HUES64 (cell line): ENCODE data around the gene GALNT9.

Source experiments
- H3K27ac ChIP-seq: 2 replicates; pipeline ENCODE4 v1.7.0; 2013; ENCODE audit warnings: low read depth, low read length, inconsistent platforms
- H3K27me3 ChIP-seq: 2 replicates; pipeline ENCODE4 v1.6.1; 2013; ENCODE audit warnings: mild to moderate bottlenecking, low read length; ENCODE audit not compliant: insufficient read depth
- H3K36me3 ChIP-seq: 2 replicates; pipeline ENCODE4 v1.6.1; 2013; ENCODE audit warnings: mild to moderate bottlenecking, low read length; ENCODE audit not compliant: insufficient read depth
- H3K4me1 ChIP-seq: 2 replicates; pipeline ENCODE4 v1.6.1; 2013; ENCODE audit warnings: mild to moderate bottlenecking, low read length, moderate library complexity; ENCODE audit not compliant: insufficient read depth
- H3K4me3 ChIP-seq: 2 replicates; pipeline ENCODE4 v1.5.1; 2013; ENCODE audit warnings: mild to moderate bottlenecking, low read length, moderate library complexity
- H3K9ac ChIP-seq: 2 replicates; pipeline ENCODE4 v1.6.1; 2013; ENCODE audit warnings: mild to moderate bottlenecking, low read depth, low read length
- H3K9me3 ChIP-seq: 2 replicates; pipeline ENCODE4 v1.6.1; 2013; ENCODE audit warnings: low read depth, low read length; ENCODE audit not compliant: insufficient read depth
- WGBS: fragments of 150-250, 120-280 bp; methylation state at CpG from one replicate; pipeline ENCODE4 v1.1.7; 2013; ENCODE audit warnings: missing lambda C conversion rate; 5-methylcytosine and 5-hydroxymethylcytosine counted together

The GALNT9 gene

DNA sequence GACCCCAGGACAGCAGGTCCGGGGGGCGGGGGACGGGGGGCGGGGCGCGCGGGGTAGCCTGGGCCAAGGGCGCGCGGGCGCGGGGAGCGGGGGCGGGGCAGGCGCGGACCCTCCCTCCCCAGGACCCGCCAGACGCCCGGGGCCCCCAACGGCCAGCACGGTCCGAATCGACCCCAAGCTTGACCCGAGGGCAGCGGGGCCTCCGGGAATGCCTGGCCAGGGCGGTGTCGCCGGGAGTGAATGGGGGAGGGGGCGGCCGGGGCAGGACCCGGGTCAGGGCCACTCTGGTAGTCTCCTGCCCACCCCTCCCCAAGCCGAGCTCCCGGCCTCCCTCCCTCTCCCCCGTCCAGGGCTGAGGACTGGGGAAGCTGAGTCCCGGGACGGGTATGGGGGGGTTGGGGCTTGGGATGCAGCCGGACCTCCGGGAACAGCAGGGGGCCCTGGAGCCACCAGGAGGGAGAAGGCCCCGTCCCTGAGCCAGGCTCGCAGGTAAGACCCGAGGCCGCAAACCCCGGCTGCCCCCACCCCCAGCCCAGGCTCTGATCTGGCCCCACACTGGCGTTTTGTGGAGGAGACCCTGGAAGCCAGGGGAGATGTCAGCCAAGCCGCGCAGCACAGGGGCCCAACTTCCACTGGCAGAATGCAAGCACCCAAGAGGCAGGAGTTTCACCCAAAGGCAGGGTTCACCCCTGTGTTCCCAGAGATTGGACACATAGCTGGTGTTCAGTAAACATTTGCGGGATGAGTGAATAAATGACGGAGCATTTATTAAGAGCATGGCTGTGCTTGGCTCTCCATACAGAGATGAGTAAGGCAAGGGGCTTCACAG is 545 bp upstream of the GALNT9 start:
- peaks cover 51% of the 10 kb centered on the region for H3K9me3 ChIP-seq
- WGBS, result 93% methylated on average over 46 of the region's 49 CpGs
- H3K27me3 ChIP-seq, result peaks cover 43% of the 10 kb centered on the region

GRCh38 chr12:132328282-132329029 is 933 bp downstream of the GALNT9 start:
- H3K27me3 ChIP-seq, result peaks cover 43% of the 10 kb centered on the region
- no peak overlapping the region for H3K4me3 ChIP-seq
- H3K4me1 ChIP-seq, result no peaks in the 10 kb centered on the region
- H3K9ac ChIP-seq, result no peak overlapping the region
- no peaks in the 10 kb centered on the region for H3K36me3 ChIP-seq
- 92% methylated on average over 34 of the region's 34 CpGs for whole genome bisulfite sequencing
- peaks cover 49% of the 10 kb centered on the region for H3K9me3 ChIP-seq
- H3K27ac ChIP-seq, result no peak overlapping the region

More for the DNA sequence above, 545 bp upstream of the GALNT9 start:
- Histone ChIP-seq H3K36me3 (no peaks in the 10 kb centered on the region), H3K27ac (no peak overlapping the region), H3K9ac (no peak overlapping the region), H3K4me3 (no peak overlapping the region), H3K4me1 (no peaks in the 10 kb centered on the region)

DNA sequence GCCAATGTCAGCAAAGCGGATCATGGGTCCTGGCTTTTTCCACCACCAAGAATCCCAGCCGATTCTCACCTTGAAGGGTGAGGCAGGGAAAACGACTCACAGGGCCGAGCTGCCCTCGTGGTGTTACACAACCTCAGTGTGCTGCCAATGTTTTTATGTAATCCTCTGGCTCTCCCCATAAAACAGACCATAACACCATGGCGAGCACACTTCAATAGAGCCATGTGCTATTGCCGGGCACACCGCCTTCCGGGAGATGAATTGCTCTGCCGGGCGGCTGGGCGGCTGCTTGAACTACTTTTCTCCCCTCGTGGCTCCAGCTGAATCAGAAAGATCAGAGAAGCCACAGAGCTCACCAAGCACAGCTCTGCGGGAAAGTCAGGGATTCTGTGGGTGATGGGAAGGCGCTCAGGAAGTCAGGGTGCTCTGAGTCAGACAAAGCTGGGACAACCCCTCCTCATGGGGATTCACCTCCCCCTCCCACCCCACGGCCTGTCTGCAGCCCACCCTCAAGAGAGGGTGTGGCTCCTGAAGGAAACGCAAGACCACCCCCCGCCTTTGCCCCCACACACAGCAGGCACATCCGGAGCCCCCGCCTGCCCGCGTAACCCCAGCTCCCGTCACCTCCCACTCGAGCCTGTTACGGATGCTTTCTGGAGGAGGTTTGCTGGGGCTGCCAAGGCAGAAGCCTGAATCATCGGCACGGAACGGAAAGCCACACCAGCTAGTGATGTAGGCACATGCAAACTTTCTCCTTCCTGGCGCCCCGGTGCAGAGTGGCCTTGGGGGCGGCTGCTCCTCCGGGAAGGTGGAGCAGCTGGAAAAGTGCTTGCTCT is 1.8 kb downstream of the GALNT9 start:
- Histone ChIP-seq H3K4me3 (no peak overlapping the region), H3K27ac (no peak overlapping the region), H3K9me3 (peaks cover 46% of the 10 kb centered on the region), H3K27me3 (peaks cover 43% of the 10 kb centered on the region), H3K4me1 (no peaks in the 10 kb centered on the region), H3K9ac (no peak overlapping the region), H3K36me3 (no peaks in the 10 kb centered on the region)
- 90% methylated on average over 32 of the region's 32 CpGs for WGBS

DNA sequence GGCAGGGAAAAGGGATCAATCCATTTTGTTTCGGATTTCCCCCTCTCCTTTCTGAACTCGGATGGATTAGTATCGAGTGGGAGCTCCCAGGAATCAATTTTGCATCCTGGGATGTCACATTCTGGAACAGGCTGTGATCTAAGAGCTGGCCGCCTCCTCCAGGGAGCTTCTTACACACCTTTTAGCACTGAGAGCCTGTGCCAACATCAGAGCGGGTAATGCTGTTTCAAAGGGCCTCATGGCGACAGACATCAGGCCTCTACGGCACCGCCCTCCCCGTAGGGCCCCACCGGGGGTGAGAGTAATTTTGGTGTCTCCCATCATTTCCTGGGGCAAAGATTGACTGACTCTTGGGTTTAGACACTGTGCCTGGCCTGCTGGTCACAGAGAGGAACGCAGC is 2.7 kb downstream of the GALNT9 start:
- Histone ChIP-seq H3K4me3 (no peak overlapping the region), H3K9me3 (peaks cover 45% of the 10 kb centered on the region), H3K27me3 (peaks cover 43% of the 10 kb centered on the region), H3K27ac (no peak overlapping the region), H3K4me1 (no peaks in the 10 kb centered on the region), H3K9ac (no peak overlapping the region), H3K36me3 (no peaks in the 10 kb centered on the region)
- WGBS, result 84% methylated on average over 11 of the region's 11 CpGs

DNA sequence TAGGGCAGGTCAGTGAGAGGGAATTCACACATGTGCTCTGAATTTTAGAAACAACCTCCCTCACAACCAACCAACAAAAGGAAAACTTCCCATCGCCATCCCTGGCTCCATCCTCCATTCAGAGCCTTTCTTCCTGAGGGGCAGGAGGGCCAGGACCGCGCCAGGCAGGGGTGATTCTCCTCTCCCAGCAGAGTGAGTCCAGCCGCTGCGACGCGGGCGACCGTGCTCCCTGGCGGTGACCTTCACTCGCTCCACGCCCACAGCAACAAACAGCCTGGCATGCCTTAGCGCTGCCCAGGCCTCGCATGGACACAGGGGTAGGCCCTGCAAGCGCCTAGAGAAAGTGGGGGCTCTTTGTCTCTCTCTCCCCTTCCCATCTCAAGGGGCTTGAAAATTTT is 3.7 kb downstream of the GALNT9 start:
- Histone ChIP-seq H3K36me3 (no peaks in the 10 kb centered on the region), H3K27ac (no peak overlapping the region), H3K4me1 (no peaks in the 10 kb centered on the region), H3K4me3 (no peak overlapping the region), H3K27me3 (peaks cover 33% of the 10 kb centered on the region), H3K9me3 (peaks cover 40% of the 10 kb centered on the region), H3K9ac (no peak overlapping the region)
- 84% methylated on average over 15 of the region's 15 CpGs for WGBS

DNA sequence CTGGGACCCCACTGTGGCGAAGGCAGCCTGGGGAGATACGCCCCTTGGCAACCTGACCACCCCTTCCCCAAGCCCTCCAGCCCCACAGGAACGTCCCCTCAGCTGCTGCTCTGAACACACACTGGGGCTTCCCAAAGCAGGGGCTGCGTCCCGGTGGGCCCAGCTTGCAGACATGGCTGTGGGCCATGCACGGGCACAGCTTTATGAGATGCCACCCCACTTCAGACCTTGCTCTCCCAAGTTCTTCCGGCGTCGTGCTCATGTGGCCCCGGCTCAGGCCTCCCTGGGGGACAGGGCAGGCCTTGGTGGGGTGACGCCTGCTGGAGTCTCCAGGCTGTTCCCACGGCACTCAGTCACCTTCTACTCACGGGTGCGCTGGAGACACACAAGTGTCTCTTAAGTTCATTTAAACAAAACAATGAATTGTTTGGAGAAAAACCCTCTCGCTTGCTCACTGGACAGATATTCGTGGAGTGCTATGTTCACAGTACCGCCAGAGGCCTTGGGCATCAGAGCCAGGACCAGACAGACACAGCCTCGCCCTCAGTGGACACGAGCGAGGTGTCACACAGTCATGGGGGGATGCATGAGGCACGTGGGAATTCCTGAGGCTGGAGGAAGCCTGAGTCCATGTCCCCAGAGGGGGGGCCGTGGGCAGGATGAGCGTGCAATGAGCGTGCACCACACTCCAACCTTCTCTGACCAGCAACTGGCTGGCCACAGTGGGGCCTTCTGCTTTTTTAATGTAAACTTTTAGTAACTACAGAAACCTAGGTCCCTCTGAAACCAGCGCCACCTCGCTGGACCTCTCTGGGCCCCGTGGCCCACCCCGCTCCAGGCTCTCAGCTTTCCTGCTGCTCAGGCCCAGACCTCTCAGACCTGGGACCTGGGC is 4.3 kb downstream of the GALNT9 start:
- Histone ChIP-seq H3K4me1 (no peaks in the 10 kb centered on the region), H3K4me3 (no peak overlapping the region), H3K27ac (no peak overlapping the region), H3K9ac (no peak overlapping the region), H3K36me3 (no peaks in the 10 kb centered on the region), H3K9me3 (peaks cover 35% of the 10 kb centered on the region), H3K27me3 (peaks cover 27% of the 10 kb centered on the region)
- WGBS, result 85% methylated on average over 28 of the region's 28 CpGs

- 93% methylated on average over 42 of the region's 42 CpGs for WGBS
- no peak overlapping the region for H3K9ac ChIP-seq
These were observed 5.2 kb downstream of the GALNT9 start for GRCh38 chr12:132324173-132324572.

GRCh38 chr12:132323171-132324010 is 6.0 kb downstream of the GALNT9 start:
- no peak overlapping the region for H3K4me3 ChIP-seq
- H3K27me3 ChIP-seq, result peaks cover 18% of the 10 kb centered on the region
- no peak overlapping the region for H3K9ac ChIP-seq
- no peaks in the 10 kb centered on the region for H3K4me1 ChIP-seq
- 90% methylated on average over 44 of the region's 44 CpGs for WGBS
- no peak overlapping the region for H3K27ac ChIP-seq
- peaks cover 51% of the 10 kb centered on the region for H3K9me3 ChIP-seq
- no peaks in the 10 kb centered on the region for H3K36me3 ChIP-seq

More at GRCh38 chr12:132324173-132324572, 5.2 kb downstream of the GALNT9 start:
- H3K27me3 ChIP-seq, result peaks cover 26% of the 10 kb centered on the region
- H3K9me3 ChIP-seq, result peaks cover 44% of the 10 kb centered on the region
- H3K4me1 ChIP-seq, result no peaks in the 10 kb centered on the region
- no peaks in the 10 kb centered on the region for H3K36me3 ChIP-seq
- H3K4me3 ChIP-seq, result no peak overlapping the region
- H3K27ac ChIP-seq, result no peak overlapping the region

GRCh38 chr12:132322206-132323132 is 6.9 kb downstream of the GALNT9 start:
- peaks cover 54% of the 10 kb centered on the region for H3K9me3 ChIP-seq
- no peaks in the 10 kb centered on the region for H3K36me3 ChIP-seq
- no peak overlapping the region for H3K4me3 ChIP-seq
- no peaks in the 10 kb centered on the region for H3K4me1 ChIP-seq
- 93% methylated on average over 42 of the region's 43 CpGs for WGBS
- peaks cover 9% of the 10 kb centered on the region for H3K27me3 ChIP-seq
- H3K27ac ChIP-seq, result no peak overlapping the region
- no peak overlapping the region for H3K9ac ChIP-seq
